Gastroesophageal sphincter (tissue), 4 donors: ENCODE results near the gene ZNF408. TPM values are rescaled to one million over a fixed set of nuclear protein-coding genes. Genes with fewer than 3 reads are reported as not detected.

Source experiments
- ATAC-seq: fragments of 150-250 bp; one replicate; pipeline ENCODE4 v1.9.1; 2016; ENCODE audit warnings: mild to moderate bottlenecking, moderate library complexity
- H3K27ac ChIP-seq, 4 donors: fragments of 200-600 bp; sonication (generic) in 3 of 4; 1 replicate in 3 of 4; 2 replicates in 1 of 4; pipeline ENCODE4 v1.5.1; 2016 to 2019
- H3K27me3 ChIP-seq: fragments of 200-600 bp; sonication (generic); one replicate; pipeline ENCODE4 v1.5.1; 2019
- H3K36me3 ChIP-seq, 2 donors: fragments of 200-600 bp; sonication (generic); one replicate each; pipeline ENCODE4 v1.5.1; 2019; ENCODE audit warnings: control low read depth in 1 of 2
- H3K4me1 ChIP-seq, 3 donors: fragments of 200-600 bp; sonication (generic); 1 replicate in 2 of 3; 2 replicates in 1 of 3; pipeline ENCODE4 v1.5.1; 2016 to 2019; ENCODE audit warnings: control low read depth in 2 of 3
- H3K4me3 ChIP-seq, 2 donors: fragments of 200-600 bp; sonication (generic); one replicate each; pipeline ENCODE4 v1.5.1; 2019; ENCODE audit warnings: mild to moderate bottlenecking in 1 of 2, moderate library complexity in 1 of 2
- H3K9me3 ChIP-seq, 3 donors: fragments of 200-600 bp; sonication (generic); one replicate each; pipeline ENCODE4 v1.5.1; 2017 to 2019; ENCODE audit warnings: control low read depth in 2 of 3
- CTCF ChIP-seq, 4 experiments: fragments of 200-600 bp in 2 of 4; fragments of 450-650 bp in 2 of 4; sonication (generic) in 1 of 4; IDR thresholded peaks; one replicate each; pipeline ENCODE4 v1.5.1; 2017 to 2019; ENCODE audit warnings: antibody characterized with exemption in 4 of 4, mild to moderate bottlenecking in 2 of 4, moderate library complexity in 2 of 4
- EP300 ChIP-seq: sonication (generic); formaldehyde crosslinking; IDR thresholded peaks from one replicate; pipeline ENCODE4 v1.6.1; 2017; ENCODE audit warnings: antibody characterized with exemption, mild to moderate bottlenecking
- POLR2A ChIP-seq, 2 donors: fragments of 450-650 bp; IDR thresholded peaks; one replicate each; pipeline ENCODE4 v1.6.1; 2017; ENCODE audit warnings: antibody characterized with exemption in 2 of 2, mild to moderate bottlenecking in 2 of 2, moderate library complexity in 1 of 2
- POLR2AphosphoS5 ChIP-seq: sonication (generic); formaldehyde crosslinking; IDR thresholded peaks from one replicate; pipeline ENCODE4 v1.6.1; 2017; ENCODE audit warnings: antibody characterized with exemption
- WGBS, 2 donors: methylation state at CpG; one replicate each; pipeline ENCODE4 v1.1.5; 2018; ENCODE audit warnings: low coverage in 1 of 2; 5-methylcytosine and 5-hydroxymethylcytosine counted together
- total RNA-seq, 4 donors: library from RNA; depleted of rRNA; stranded (reverse); fragments of >200 nt; gene quantifications; one replicate each; pipeline ENCODE4 v1.1.0, GENCODE V29; 2016

ZNF408 gene
- total RNA-seq, 4 donors from 2014 or later = 4.7 to 14.2 (median 10.4) TPM

GRCh38 chr11:46728659-46729040 lies 27.8 kb downstream of the ZNF408 start:
- H3K27ac ChIP-seq = no peak overlapping the region
- TF ChIP-seq POLR2AphosphoS5 (no peak), CTCF (IDR thresholded peaks at IDR 0.05) (no peak), POLR2A (IDR thresholded peaks at IDR 0.05) (no peak), EP300 (no peak)
- no peak overlapping the region for H3K4me3 ChIP-seq
- no peaks in the 10 kb centered on the region for H3K9me3 ChIP-seq
- H3K36me3 ChIP-seq = no peaks in the 10 kb centered on the region
- ATAC-seq = no peak
- H3K4me1 ChIP-seq = no peaks in the 10 kb centered on the region
- WGBS, 2 donors = 73 to 94% methylated on average over 5 to 7 of the region's 9 CpGs
- no peaks in the 10 kb centered on the region for H3K27me3 ChIP-seq

- Histone ChIP-seq H3K4me3 (no peak overlapping the region), H3K4me1 (no peaks in the 10 kb centered on the region), H3K27ac (no peak overlapping the region), H3K36me3 (no peaks in the 10 kb centered on the region), H3K9me3 (no peaks in the 10 kb centered on the region), H3K27me3 (no peaks in the 10 kb centered on the region)
- ATAC-seq = no peak
- WGBS, 2 donors = 52 to 80% methylated on average over 4 to 5 of the region's 24 CpGs
- TF ChIP-seq CTCF (IDR thresholded peaks at IDR 0.05) = no peak
- TF ChIP-seq POLR2AphosphoS5 = no peak
- TF ChIP-seq POLR2A (IDR thresholded peaks at IDR 0.05) = no peak
- no peak for TF ChIP-seq EP300
Measured at GRCh38 chr11:46729110-46730027, 28.5 kb downstream of the ZNF408 start.

GRCh38 chr11:46731545-46731944 lies 30.7 kb downstream of the ZNF408 start:
- TF ChIP-seq CTCF (IDR thresholded peaks at IDR 0.05) (no peak), POLR2A (IDR thresholded peaks at IDR 0.05) (no peak), EP300 (no peak), POLR2AphosphoS5 (no peak)
- 84 to 89% methylated on average over 4 of the region's 4 CpGs for WGBS, 2 donors
- Histone ChIP-seq H3K36me3 (no peaks in the 10 kb centered on the region), H3K27ac (no peak overlapping the region), H3K4me3 (no peak overlapping the region), H3K27me3 (no peaks in the 10 kb centered on the region), H3K4me1 (no peaks in the 10 kb centered on the region), H3K9me3 (no peaks in the 10 kb centered on the region)
- ATAC-seq = no peak

- H3K4me1 ChIP-seq = no peaks in the 10 kb centered on the region
- no peak overlapping the region for H3K4me3 ChIP-seq
- H3K36me3 ChIP-seq = no peaks in the 10 kb centered on the region
- no peak for ATAC-seq
- 83% methylated on average over 1 of the region's 1 CpG; no CpG with 5 or more reads in 1 of the 2 donors for WGBS, 2 donors
- no peak for TF ChIP-seq EP300
- TF ChIP-seq POLR2A (IDR thresholded peaks at IDR 0.05) = no peak
- no peak for TF ChIP-seq POLR2AphosphoS5
- no peak for TF ChIP-seq CTCF (IDR thresholded peaks at IDR 0.05)
- H3K27me3 ChIP-seq = no peaks in the 10 kb centered on the region
- H3K27ac ChIP-seq = no peak overlapping the region
- no peaks in the 10 kb centered on the region for H3K9me3 ChIP-seq
Measured at GRCh38 chr11:46733234-46733633, 32.4 kb downstream of the ZNF408 start.

- ATAC-seq = no peak
Measured at GRCh38 chr11:46736146-46736545, 35.3 kb downstream of the ZNF408 start.

More at GRCh38 chr11:46736146-46736545, 35.3 kb downstream of the ZNF408 start:
- TF ChIP-seq POLR2A (IDR thresholded peaks at IDR 0.05) = no peak
- TF ChIP-seq EP300 = no peak
- no peak for TF ChIP-seq POLR2AphosphoS5
- TF ChIP-seq CTCF (IDR thresholded peaks at IDR 0.05) = no peak
- Histone ChIP-seq H3K9me3 (no peaks in the 10 kb centered on the region), H3K4me1 (no peaks in the 10 kb centered on the region), H3K4me3 (no peak overlapping the region), H3K27ac (no peak overlapping the region), H3K27me3 (no peaks in the 10 kb centered on the region), H3K36me3 (peaks cover 0 to 9% of the 10 kb centered on the region in 2 donors)
- WGBS, 2 donors = 79 to 90% methylated on average over 5 to 7 of the region's 7 CpGs
